ENCODE data around the gene RIF1.
"Not testable (repeated sequence)": the region's sequence is repeated elsewhere in the genome, so short reads cannot be mapped to it uniquely, and the experiment has no call there.

The RIF1 gene
- total RNA-seq, result 88.5 to 190 (median 134) reads per million in 17 experiments

DNA sequence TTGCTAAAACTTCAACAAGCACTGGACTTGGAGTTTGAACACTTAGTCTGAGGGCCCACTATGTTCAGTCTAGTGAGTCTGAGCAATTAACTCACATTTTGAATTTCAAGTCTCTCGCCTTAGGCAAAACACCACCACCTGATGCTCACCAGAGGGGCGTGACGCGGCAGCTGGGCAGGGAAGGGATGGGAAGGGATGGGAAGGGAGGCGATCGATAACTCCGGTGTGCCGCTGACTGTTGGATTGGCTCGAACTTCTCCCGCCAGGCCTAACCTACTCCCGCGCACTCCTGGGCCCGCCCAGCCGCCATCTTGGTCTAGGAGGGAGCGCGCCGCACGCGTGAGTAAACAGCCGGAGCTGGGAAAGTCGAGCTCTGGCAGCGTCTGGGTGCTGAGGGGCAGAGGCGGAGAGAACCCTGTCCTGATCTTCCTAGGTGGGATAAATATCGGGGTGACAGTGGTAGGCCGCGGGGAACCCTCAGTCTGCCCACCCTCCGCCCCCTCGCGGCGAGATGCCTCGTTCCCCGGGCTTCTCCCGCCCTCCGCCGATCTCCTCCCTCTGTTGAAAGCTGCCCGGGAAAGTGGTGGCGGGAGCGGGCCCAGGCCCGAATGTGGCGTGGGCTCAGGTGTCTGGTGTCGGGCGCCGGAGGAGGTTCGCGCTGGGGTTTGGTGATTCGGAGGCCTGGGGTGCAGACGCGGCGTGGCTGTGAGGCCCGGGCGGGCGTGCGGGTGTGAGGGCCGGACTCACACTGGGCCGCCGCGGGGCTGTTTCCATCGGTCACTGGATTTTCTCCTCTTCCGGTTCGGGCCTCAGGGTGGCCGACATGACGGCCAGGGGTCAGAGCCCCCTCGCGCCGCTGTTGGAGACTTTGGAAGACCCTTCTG lies at the start of gene RIF1:
Gene RIF1 (plus strand): TSS at position 302 of the 884 bp plus-strand sequence. CDS start 522 bp downstream, at position 824.
- peak; percentile 88 to 94 (median 91) for DNase-seq

GRCh38 chr2:151361674-151362370 lies 47.9 kb upstream of the RIF1 start:
- no peak for DNase-seq

GRCh38 chr2:151363709-151364108 lies 46.0 kb upstream of the RIF1 start:
- DNase-seq, result peak; percentile 65 to 88 (median 81)

DNA sequence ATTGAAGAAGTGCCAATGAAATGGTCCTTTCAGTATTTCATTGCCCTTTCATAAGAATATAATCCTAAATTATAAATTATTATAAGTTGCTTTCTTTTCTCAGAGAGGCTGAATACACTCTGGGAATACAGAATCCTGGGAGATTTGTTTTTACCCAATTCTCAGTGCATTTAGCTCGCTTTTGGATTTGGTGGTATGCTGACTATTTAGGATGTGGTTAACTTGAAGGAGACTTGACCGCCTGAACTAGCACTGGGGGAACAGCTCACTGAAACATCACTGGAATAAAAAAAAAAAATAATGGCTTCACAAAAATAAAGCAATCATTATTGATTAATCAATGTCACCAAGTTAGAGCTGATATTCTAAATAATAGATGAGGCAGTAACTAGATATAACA lies 42.1 kb upstream of the RIF1 start:
- DNase-seq, result no peak

DNA sequence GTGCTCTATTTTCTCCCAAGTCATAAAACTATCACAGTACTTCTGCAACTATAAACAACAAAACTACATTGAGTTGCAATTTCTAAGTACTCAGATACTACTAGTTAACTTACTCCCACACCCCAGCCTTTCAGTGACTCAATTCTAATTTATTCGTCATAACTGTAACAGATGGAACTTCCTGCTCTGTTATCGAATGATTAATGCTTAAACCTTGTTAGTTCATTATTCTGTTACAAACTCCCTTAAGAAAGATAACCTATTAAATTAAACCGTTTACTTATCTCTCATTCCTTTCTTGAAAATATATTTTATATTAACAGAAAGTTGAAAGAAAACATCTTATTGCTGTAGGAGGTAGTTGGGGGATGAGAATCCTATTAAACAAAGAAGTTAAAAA lies 35.3 kb upstream of the RIF1 start:
- peak; percentile 7 to 70 (median 45) for DNase-seq

DNA sequence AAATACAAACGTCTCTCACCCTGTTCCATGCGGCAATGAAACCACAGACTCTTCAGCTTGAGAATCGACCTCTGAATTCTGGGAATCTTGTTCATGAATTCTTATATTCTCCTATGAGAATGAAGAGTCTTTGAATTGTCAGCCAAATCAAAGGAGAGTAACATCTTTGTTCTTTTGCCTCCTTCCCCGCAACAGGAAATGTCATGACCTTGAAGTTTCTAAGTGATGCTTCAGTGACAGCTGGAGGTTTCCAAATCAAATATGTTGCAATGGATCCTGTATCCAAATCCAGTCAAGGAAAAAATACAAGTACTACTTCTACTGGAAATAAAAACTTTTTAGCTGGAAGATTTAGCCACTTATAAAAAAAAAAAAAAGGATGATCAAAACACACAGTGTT lies 30.5 kb upstream of the RIF1 start:
- no peak for DNase-seq

GRCh38 chr2:151380580-151381235 lies 29.0 kb upstream of the RIF1 start:
- DNase-seq, result no peak

GRCh38 chr2:151381266-151381665 lies 28.4 kb upstream of the RIF1 start:
- DNase-seq, result no peak

DNA sequence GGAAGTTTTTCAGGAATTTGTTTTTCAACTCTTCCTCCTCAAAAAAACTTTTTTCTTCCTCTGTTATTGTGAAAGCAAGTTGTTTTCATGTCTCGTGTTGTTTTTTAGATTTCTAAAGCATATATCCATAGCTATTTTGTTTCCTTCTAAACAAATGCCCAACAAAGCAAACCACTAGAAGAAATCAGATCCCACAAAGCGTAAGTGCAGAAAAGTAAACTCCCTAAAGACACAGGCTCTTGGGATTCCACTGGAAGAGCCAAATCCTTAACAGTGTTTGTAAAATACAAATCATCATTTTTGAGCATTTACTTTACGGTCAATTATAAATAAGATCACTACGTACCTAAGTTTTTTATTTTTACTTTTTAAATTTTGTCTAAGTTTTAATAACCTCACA lies 21.7 kb upstream of the RIF1 start:
- DNase-seq, result no peak

GRCh38 chr2:151391436-151391835 lies 18.3 kb upstream of the RIF1 start:
- no peak for DNase-seq

- DNase-seq, result no peak
These were observed 15.2 kb upstream of the RIF1 start for GRCh38 chr2:151394509-151394908.

GRCh38 chr2:151395509-151396374 lies 14.0 kb upstream of the RIF1 start:
- no peak for DNase-seq

DNA sequence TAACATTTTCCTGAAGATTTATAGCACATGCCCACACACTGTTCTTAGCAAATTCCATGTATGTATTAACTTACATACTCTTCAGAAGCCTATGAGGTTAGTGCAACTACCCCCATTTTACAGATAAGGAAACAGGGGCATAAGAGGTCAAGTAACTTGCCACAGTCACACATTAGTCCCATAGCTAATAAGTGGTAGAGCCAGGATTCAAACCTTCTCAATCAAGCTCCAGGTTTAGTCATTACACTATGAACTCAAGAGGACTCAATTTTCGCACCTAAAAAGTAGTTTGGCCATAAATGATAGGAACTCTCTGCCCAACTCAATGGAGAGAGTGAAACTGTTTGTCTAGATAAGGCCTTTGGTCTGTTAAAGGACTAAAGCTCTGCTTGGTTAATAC lies 9.7 kb upstream of the RIF1 start:
- DNase-seq, result no peak

DNA sequence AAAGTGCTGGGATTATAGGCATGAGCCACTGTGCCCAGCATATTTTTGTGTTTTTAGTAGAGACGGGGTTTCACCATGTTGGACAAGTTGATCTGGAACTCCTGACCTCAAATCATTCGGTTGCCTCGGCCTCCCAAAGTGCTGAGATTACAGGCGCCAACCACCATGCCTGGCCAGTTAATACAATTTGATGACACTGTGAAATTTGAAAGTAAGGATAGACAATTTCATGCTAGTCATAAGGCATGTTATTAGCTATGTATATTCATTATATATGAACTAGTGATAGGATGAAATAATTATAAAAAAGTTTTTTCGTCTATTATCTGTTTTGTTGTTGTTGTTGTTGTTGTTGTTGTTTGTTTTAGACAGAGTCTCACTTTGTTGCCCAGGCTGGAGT lies 8.6 kb upstream of the RIF1 start:
- DNase-seq, result no peak

DNA sequence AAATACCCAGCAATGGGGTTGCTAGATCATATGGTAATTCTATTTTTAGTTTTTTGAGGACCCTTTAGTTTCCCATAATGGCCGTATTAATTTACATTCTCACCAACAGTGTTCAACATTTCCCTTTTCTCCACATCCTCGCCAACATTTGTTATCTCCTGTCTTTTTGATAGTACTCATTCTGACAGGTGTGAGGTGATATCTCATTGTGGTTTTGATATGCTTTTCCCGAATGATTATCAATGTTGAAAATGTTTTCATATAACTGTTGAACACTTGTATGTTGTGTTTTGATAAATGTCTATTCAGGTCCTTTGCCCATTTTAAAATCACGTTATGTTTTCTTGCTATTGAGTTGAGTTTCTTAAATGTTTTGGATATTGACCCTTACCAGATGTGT lies 5.8 kb upstream of the RIF1 start:
- DNase-seq, result no peak

DNA sequence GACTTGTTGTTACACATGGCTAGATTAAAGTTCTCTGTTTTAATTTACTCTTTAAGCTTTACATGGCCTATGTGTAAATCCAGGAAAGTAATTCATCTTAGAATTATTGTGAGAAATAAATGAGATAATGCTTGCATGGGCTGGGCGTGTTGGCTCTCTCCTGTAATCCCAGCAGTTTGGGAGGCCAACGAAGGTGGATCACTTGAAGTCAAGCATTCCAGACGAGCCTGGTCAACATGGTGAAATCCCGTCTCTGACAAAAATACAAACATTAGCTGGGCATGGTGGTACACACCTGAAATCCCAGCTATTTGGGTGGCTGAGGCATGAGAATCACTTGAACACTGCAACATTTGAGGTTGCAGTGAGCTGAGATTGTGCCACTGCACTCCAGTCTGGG lies 4.3 kb upstream of the RIF1 start:
- DNase-seq, result no peak

DNA sequence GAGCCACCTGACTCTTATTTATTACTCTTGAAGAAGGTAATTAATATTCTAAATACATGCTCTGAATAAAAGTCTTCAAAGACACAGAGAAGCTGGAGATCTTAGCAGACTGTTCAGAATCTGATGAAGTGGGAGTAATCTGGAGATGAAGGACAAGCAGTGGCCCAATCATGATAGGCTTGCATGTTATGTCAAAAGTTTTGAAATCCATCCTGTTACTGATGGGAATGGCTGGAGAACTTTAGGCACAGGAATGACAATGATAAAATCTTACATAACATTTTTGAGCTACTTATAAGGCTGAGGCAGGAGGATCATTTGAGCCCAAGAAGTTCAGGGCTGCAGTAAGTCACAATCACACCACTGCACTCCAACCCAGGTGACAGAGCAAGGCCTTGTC lies 2.4 kb upstream of the RIF1 start:
- DNase-seq, result no peak

- DNase-seq, result no peak
These were observed 708 bp upstream of the RIF1 start for GRCh38 chr2:151408788-151409600.

DNA sequence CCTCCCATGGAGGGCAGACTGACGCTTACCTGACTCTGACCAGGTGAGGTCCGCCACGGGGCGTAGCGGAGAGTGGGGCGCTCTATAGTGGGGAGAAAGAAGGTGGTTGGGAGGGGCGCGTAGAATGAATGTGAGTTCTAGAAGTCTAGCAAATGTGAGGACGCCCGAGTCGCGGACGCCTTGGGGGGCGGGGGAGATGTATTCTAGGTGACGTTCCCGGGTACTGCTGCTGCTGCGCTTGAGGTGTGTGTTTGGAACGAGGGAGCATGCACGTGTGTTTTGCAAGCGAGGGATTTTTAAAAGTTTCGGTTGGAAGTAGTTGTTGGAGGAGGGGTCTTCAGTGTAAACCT lies 758 bp downstream of the RIF1 start:
- peak; percentile 12 to 41 (median 16) for DNase-seq

DNA sequence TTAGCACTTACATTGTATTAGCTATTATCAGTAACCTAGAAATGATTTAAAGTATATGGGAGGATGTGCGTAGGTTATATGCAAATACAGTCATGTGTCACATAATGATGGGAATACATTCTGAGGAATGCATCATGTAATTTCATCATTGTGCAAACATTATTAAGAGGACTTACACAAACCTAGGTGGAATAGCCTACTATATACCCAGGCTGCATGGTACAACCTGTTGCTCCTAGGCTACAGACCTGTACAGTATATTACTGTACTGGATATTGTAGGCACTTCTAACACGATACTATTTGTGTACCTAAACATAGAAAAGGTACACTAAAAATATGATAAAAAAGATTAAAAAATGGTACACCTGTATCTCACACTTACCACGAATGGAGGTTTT lies 7.9 kb downstream of the RIF1 start:
- DNase-seq, result no peak

DNA sequence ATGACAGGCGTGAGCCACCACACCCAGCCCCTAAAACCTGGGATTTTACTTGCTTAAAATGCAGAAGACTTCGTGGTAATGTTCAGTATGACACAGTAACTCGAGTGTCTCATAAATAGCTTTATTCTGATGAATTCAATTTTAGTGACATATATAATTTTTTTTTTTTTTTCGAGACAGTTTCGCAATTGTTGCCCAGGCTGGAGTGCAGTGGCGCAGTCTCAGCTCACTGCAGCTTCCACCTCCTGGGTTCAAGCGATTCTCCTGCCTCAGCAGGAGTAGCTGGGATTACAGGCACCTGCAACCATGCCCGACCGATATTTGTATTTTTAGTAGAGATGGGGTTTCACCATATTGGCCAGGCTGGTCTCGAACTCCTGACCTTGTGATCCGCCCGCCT lies 12.0 kb downstream of the RIF1 start:
- not testable (repeated sequence) for DNase-seq

All from suppressor macrophage (primary cell).